A549 (cell line): ENCODE measurements around the gene TBX1.

Experiments
- CBX8 ChIP-seq: fragments of 200-600 bp; sonication (generic); IDR thresholded peaks from 2 replicates; pipeline ENCODE4 v1.6.1; 2016
- CTCF ChIP-seq: fragments of >200 bp; sonication (Bioruptor Twin); formaldehyde crosslinking; IDR thresholded peaks from 3 replicates; pipeline ENCODE4 v1.5.1; 2016
- EP300 ChIP-seq, 2 experiments: fragments of >200 bp; sonication (Bioruptor Twin); formaldehyde crosslinking; IDR thresholded peaks; 2 replicates in 1 of 2; 3 replicates in 1 of 2; pipeline ENCODE4 v1.6.1; 2016 to 2017
- ESRRA ChIP-seq: fragments of 150-350 bp; IDR thresholded peaks from 2 replicates; pipeline ENCODE4 v1.6.1; 2014; ENCODE audit warnings: mild to moderate bottlenecking, low read length, borderline replicate concordance
- FOSL2 ChIP-seq, 2 experiments: fragments of 450-650 bp in 1 of 2; fragments of >200 bp in 1 of 2; sonication (Bioruptor Twin) in 1 of 2; formaldehyde crosslinking; IDR thresholded peaks; 2 replicates each; pipeline versions ENCODE4 v1.5.0 to v1.6.1; 2016 to 2020; ENCODE audit warnings: mild to moderate bottlenecking in 1 of 2, moderate library complexity in 1 of 2
- JUN ChIP-seq, 2 experiments: fragments of >200 bp; sonication (Bioruptor Twin); formaldehyde crosslinking; IDR thresholded peaks; 2 replicates in 1 of 2; 3 replicates in 1 of 2; pipeline ENCODE4 v1.6.1; 2016 to 2017
- JUNB ChIP-seq: fragments of >200 bp; sonication (Bioruptor Twin); formaldehyde crosslinking; IDR thresholded peaks from 2 replicates; pipeline ENCODE4 v1.6.1; 2016
- MAFK ChIP-seq: fragments of 450-650 bp; IDR thresholded peaks from 2 replicates; pipeline ENCODE4 v1.6.1; 2014; ENCODE audit not compliant: partially characterized antibody
- PHF8 ChIP-seq: fragments of 200-600 bp; sonication (generic); IDR thresholded peaks from 2 replicates; pipeline ENCODE4 v1.6.1; 2016; ENCODE audit warnings: low read depth, mild to moderate bottlenecking, antibody characterized with exemption, moderate library complexity, borderline replicate concordance
- POLR2A ChIP-seq: IDR thresholded peaks from 2 replicates; pipeline ENCODE4 v1.6.1; 2012; ENCODE audit warnings: mild to moderate bottlenecking, low read length
- RAD21 ChIP-seq, 2 experiments: fragments of >200 bp in 1 of 2; sonication (Bioruptor Twin) in 1 of 2; formaldehyde crosslinking in 1 of 2; IDR thresholded peaks in 1 of 2; conservative IDR thresholded peaks in 1 of 2; 2 replicates in 1 of 2; 3 replicates in 1 of 2; pipeline ENCODE4 v1.6.1; 2012 to 2018; ENCODE audit warnings: inconsistent platforms in 1 of 2
- RCOR1 ChIP-seq: fragments of 150-350 bp; IDR thresholded peaks from 2 replicates; pipeline ENCODE4 v1.6.1; 2014; ENCODE audit warnings: antibody characterized with exemption, low read length, low read depth
- REST ChIP-seq: fragments of 200-600 bp; sonication (generic); IDR thresholded peaks from 2 replicates; pipeline ENCODE4 v1.6.1; 2016; ENCODE audit warnings: antibody characterized with exemption, mild to moderate bottlenecking, moderate library complexity
- SMC3 ChIP-seq: fragments of >200 bp; sonication (Bioruptor Twin); formaldehyde crosslinking; IDR thresholded peaks from 3 replicates; pipeline ENCODE4 v1.6.1; 2018; ENCODE audit warnings: inconsistent platforms

GRCh38 chr22:19772673-19773469 is 12.3 kb downstream of the TBX1 start:
- TF ChIP-seq FOSL2 (IDR thresholded peaks at IDR 0.05) (no peak), FOSL2 (CRISPR knock-in tag; IDR thresholded peaks at IDR 0.05) (no peak), POLR2A (no peak), CTCF (no peak), RCOR1 (no peak), JUN (IDR thresholded peaks at IDR 0.05) (no peak), REST (no peak), MAFK (no peak), PHF8 (no peak), SMC3 (no peak), JUNB (no peak), ESRRA (no peak), EP300 (IDR thresholded peaks at IDR 0.05) (no peak), RAD21 (conservative IDR thresholded peaks at IDR 0.05 in 1 of 2, IDR thresholded peaks at IDR 0.05 in 1 of 2) (no peak), CBX8 (no peak)
